GM12878 (cell line): ENCODE data around the gene BCL2. TPM values are rescaled to one million over a fixed set of nuclear protein-coding genes. Genes with fewer than 3 reads are reported as not detected.

Experiments
- CBX5 ChIP-seq: sonication (generic); IDR thresholded peaks from 2 replicates; pipeline ENCODE4 v1.6.1; 2016; ENCODE audit warnings: low read depth, moderate library complexity, mild to moderate bottlenecking, inconsistent platforms
- CEBPZ ChIP-seq: fragments of 150-350 bp; IDR thresholded peaks from 2 replicates; pipeline ENCODE4 v1.6.1; 2016; ENCODE audit warnings: low read depth, low read length
- CHD1 ChIP-seq: IDR thresholded peaks from 2 replicates; pipeline ENCODE4 v1.6.1; 2012; ENCODE audit warnings: low read depth, low read length, improper control_type of control experiment
- CHD2 ChIP-seq: IDR thresholded peaks from 2 replicates; pipeline ENCODE4 v1.6.1; 2011; ENCODE audit warnings: low read depth, low read length, improper control_type of control experiment, borderline replicate concordance
- CREB1 ChIP-seq: IDR thresholded peaks from 2 replicates; pipeline ENCODE4 v1.6.1; 2012; ENCODE audit warnings: low read depth, mild to moderate bottlenecking, inconsistent platforms
- E4F1 ChIP-seq: fragments of 450-650 bp; IDR thresholded peaks from 2 replicates; pipeline ENCODE4 v1.6.1; 2018; ENCODE audit warnings: borderline replicate concordance, mild to moderate bottlenecking; ENCODE audit not compliant: partially characterized antibody
- EGR1 ChIP-seq, 2 experiments: IDR thresholded peaks; 1 replicate in 1 of 2; 2 replicates in 1 of 2; pipeline ENCODE4 v1.6.1; 2011 to 2012; ENCODE audit warnings: low read depth in 2 of 2, low read length in 2 of 2, borderline replicate concordance in 1 of 2, mild to moderate bottlenecking in 1 of 2, moderate library complexity in 1 of 2
- EP300 ChIP-seq, 2 experiments: fragments of 150-350 bp in 1 of 2; IDR thresholded peaks; 2 replicates each; pipeline ENCODE4 v1.6.1; 2011 to 2012; ENCODE audit warnings: low read depth in 2 of 2, low read length in 2 of 2, borderline replicate concordance in 1 of 2, improper control_type of control experiment in 1 of 2, inconsistent platforms in 1 of 2; ENCODE audit not compliant: control insufficient read depth in 1 of 2
- IRF3 ChIP-seq: fragments of 450-650 bp; IDR thresholded peaks from 2 replicates; pipeline ENCODE4 v1.6.1; 2014; ENCODE audit warnings: mild to moderate bottlenecking
- KAT2A ChIP-seq: conservative IDR thresholded peaks from 2 replicates; pipeline ENCODE4 v1.6.1; 2011; ENCODE audit warnings: low read depth, low read length; ENCODE audit not compliant: control insufficient read depth
- MAX ChIP-seq: IDR thresholded peaks from 2 replicates; pipeline ENCODE4 v1.6.1; 2012; ENCODE audit warnings: low read depth, low read length, improper control_type of control experiment
- SUPT20H ChIP-seq: IDR thresholded peaks from 2 replicates; pipeline ENCODE4 v1.6.1; 2011; ENCODE audit warnings: low read depth, mild to moderate bottlenecking, low read length, moderate library complexity, borderline replicate concordance; ENCODE audit not compliant: control insufficient read depth
- USF1 ChIP-seq: IDR thresholded peaks from 2 replicates; pipeline ENCODE4 v1.6.1; 2011; ENCODE audit warnings: borderline replicate concordance, low read depth, mild to moderate bottlenecking, moderate library complexity, mixed read lengths, low read length; ENCODE audit not compliant: insufficient read depth; ENCODE audit errors: extremely low read length
- ZBED1 ChIP-seq: IDR thresholded peaks from 2 replicates; pipeline ENCODE4 v1.6.1; 2016; ENCODE audit warnings: borderline replicate concordance
- ZNF592 ChIP-seq: fragments of 450-650 bp; IDR thresholded peaks from 2 replicates; pipeline ENCODE4 v1.6.1; 2017; ENCODE audit warnings: mild to moderate bottlenecking, moderate library complexity
- polyA plus RNA-seq, 11 experiments: library from polyadenylated mRNA; depleted of rRNA in 4 of 11; unstranded in 6 of 11; stranded (reverse) in 5 of 11; fragments of >200 nt; fragmentation: Nextera tagmentation in 4 of 11; fragmentation: Illumina TruSeq in 1 of 11; extraction: Ambion mirVana in 4 of 11; extraction: Trizol in 1 of 11; gene quantifications; 1 replicate in 1 of 11; 2 replicates in 10 of 11; pipeline versions ENCODE4 v1.2.1 to v1.2.3, GENCODE V29; 2011 to 2016; ENCODE audit warnings: inconsistent platforms in 2 of 11, missing spikeins in 2 of 11, low read depth in 1 of 11
- total RNA-seq, 4 experiments: library from RNA; depleted of rRNA in 3 of 4; stranded (reverse); fragments of >200 nt in 3 of 4; fragmentation: Illumina TruSeq in 1 of 4; extraction: Trizol in 1 of 4; gene quantifications; 2 replicates each; pipeline versions ENCODE4 v1.2.1 to v1.2.3, GENCODE V29; 2013 to 2021

BCL2 gene
- total and polyA plus RNA-seq, 10 of the 15 experiments (the other 5 are each of a cell fraction or from before 2014, with no cell fraction given): 4.1 to 47.8 (median 19.3) TPM

- TF ChIP-seq E4F1: peak; percentile 38
- peak; percentile 55 for TF ChIP-seq USF1
- no peak for TF ChIP-seq CBX5
- TF ChIP-seq SUPT20H: no peak
- no peak for TF ChIP-seq CEBPZ
- no peak for TF ChIP-seq KAT2A
- TF ChIP-seq CHD1: no peak
- TF ChIP-seq ZBED1: peak; percentile 71
- TF ChIP-seq CHD2: peak; percentile 64
- peak; percentile 72 to 79; a peak in 3 of 4 replicates for TF ChIP-seq EP300 (IDR thresholded peaks at IDR 0.05; ENCODE audit: borderline replicate concordance in 1 of 2, control insufficient read depth in 1 of 2, low read depth in 2 of 2, low read length in 2 of 2)
- TF ChIP-seq IRF3: no peak
- TF ChIP-seq MAX: peak; percentile 72; the same call in 1 of the 2 replicates
- no peak for TF ChIP-seq CREB1
- TF ChIP-seq EGR1 (IDR thresholded peaks at IDR 0.05; ENCODE audit: borderline replicate concordance in 1 of 2, low read depth in 2 of 2, low read length in 2 of 2): peak in 1 of 2 experiments; percentile 80; a peak in 1 of 3 replicates
- no peak for TF ChIP-seq ZNF592
Observed at GRCh38 chr18:63155169-63155852, 164.3 kb downstream of the BCL2 start (continued).
